Measurements from ENCODE around the gene SH3BP5. TPM values are rescaled to one million over a fixed set of nuclear protein-coding genes. Genes with fewer than 3 reads are reported as not detected.
A peak's percentile ranks its signal among the peaks of the same experiment; 100 is the strongest.

Gene SH3BP5
- total and polyA plus RNA-seq, 4 donors, result 50.3 to 76.6 (median 67.3) TPM

- WGBS, 2 donors, result 94 to 98% methylated on average over 1 of the region's 1 CpG
- Histone ChIP-seq H3K9me3 (ENCODE audit: control insufficient read depth in 4 of 4, insufficient read depth in 3 of 4, low read length in 3 of 4) (no peaks in the 10 kb centered on the region), H3K9ac (ENCODE audit: insufficient read depth in 1 of 2, low read length in 2 of 2) (no peak overlapping the region), H3K4me3 (no peak overlapping the region), H3K36me3 (ENCODE audit: control insufficient read depth in 4 of 4, insufficient read depth in 4 of 4, low read length in 4 of 4) (no peaks in the 10 kb centered on the region), H3K4me1 (ENCODE audit: control insufficient read depth in 5 of 5, insufficient read depth in 5 of 5, low read length in 5 of 5) (peaks cover 7 to 19% (median 13%) of the 10 kb centered on the region in 5 donors), H3K27me3 (ENCODE audit: control insufficient read depth in 3 of 3, insufficient read depth in 3 of 3, low read length in 2 of 3) (no peaks in the 10 kb centered on the region), H3K27ac (ENCODE audit: low read depth in 1 of 2, low read length in 1 of 2) (no peak overlapping the region)
- no peak for TF ChIP-seq CTCF (IDR thresholded peaks at IDR 0.05; ENCODE audit: control extremely low read depth, extremely low read depth)
- DNase-seq (no peak), ATAC-seq (ENCODE audit: insufficient read depth, low FRiP score) (no peak)
Observed at GRCh38 chr3:15314276-15314675, 18.1 kb downstream of the SH3BP5 start.

- no peak overlapping the region for H3K4me3 ChIP-seq
Observed at GRCh38 chr3:15313461-15313860, 18.9 kb downstream of the SH3BP5 start.

GRCh38 chr3:15312550-15312949, 19.8 kb downstream of the SH3BP5 start:
- DNase-seq, result no peak
- Histone ChIP-seq H3K9me3 (ENCODE audit: control insufficient read depth in 4 of 4, insufficient read depth in 3 of 4, low read length in 3 of 4) (no peaks in the 10 kb centered on the region), H3K9ac (ENCODE audit: insufficient read depth in 1 of 2, low read length in 2 of 2) (no peak overlapping the region), H3K36me3 (ENCODE audit: control insufficient read depth in 4 of 4, insufficient read depth in 4 of 4, low read length in 4 of 4) (no peaks in the 10 kb centered on the region), H3K27me3 (ENCODE audit: control insufficient read depth in 3 of 3, insufficient read depth in 3 of 3, low read length in 2 of 3) (no peaks in the 10 kb centered on the region), H3K4me3 (no peak overlapping the region), H3K27ac (ENCODE audit: low read depth in 1 of 2, low read length in 1 of 2) (no peak overlapping the region), H3K4me1 (ENCODE audit: control insufficient read depth in 5 of 5, insufficient read depth in 5 of 5, low read length in 5 of 5) (peaks cover 5 to 23% (median 7%) of the 10 kb centered on the region in 5 donors)
- no peak for ATAC-seq (ENCODE audit: insufficient read depth, low FRiP score)
- WGBS, 2 donors, result 28 to 44% methylated on average over 2 of the region's 2 CpGs
- TF ChIP-seq CTCF (IDR thresholded peaks at IDR 0.05; ENCODE audit: control extremely low read depth, extremely low read depth), result no peak

More at GRCh38 chr3:15313461-15313860, 18.9 kb downstream of the SH3BP5 start:
- DNase-seq, result peak; percentile 54 to 81 (median 58)
- peaks cover 5 to 20% (median 9%) of the 10 kb centered on the region in 5 donors for H3K4me1 ChIP-seq (ENCODE audit: control insufficient read depth in 5 of 5, insufficient read depth in 5 of 5, low read length in 5 of 5)
- no peaks in the 10 kb centered on the region for H3K36me3 ChIP-seq (ENCODE audit: control insufficient read depth in 4 of 4, insufficient read depth in 4 of 4, low read length in 4 of 4)
- peak; percentile 24 for ATAC-seq (ENCODE audit: insufficient read depth, low FRiP score)
- H3K27me3 ChIP-seq (ENCODE audit: control insufficient read depth in 3 of 3, insufficient read depth in 3 of 3, low read length in 2 of 3), result no peaks in the 10 kb centered on the region
- TF ChIP-seq CTCF (IDR thresholded peaks at IDR 0.05; ENCODE audit: control extremely low read depth, extremely low read depth), result no peak
- no peaks in the 10 kb centered on the region for H3K9me3 ChIP-seq (ENCODE audit: control insufficient read depth in 4 of 4, insufficient read depth in 3 of 4, low read length in 3 of 4)
- no peak overlapping the region for H3K9ac ChIP-seq (ENCODE audit: insufficient read depth in 1 of 2, low read length in 2 of 2)
- H3K27ac ChIP-seq (ENCODE audit: low read depth in 1 of 2, low read length in 1 of 2), result no peak overlapping the region
- WGBS, 2 donors, result 65 to 83% methylated on average over 4 of the region's 4 CpGs
